Measurements from ENCODE around the gene METAP2.

Gene METAP2

DNA sequence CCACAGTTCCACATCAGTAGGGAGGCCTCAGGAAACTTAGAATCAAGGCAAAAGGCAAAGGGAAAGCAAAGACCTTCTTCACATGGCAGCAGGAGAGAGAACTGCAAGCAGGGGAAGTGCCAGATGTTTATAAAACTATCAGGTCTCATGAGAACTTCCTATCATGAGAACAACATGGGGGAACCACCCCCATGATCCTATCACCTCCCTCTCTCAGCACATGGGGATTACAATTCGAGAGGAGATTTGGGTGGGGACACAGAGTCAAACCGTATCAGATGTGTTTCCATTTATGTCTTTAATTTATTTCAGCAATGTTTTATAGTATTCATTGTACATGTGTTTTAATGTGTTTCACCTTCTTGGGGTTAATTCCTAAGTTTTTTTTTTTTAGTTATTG is 25.8 kb downstream of the METAP2 start:
- no peak for DNase-seq (ENCODE audit: insufficient read length, low spot score)
- TF ChIP-seq, protein P1, sequence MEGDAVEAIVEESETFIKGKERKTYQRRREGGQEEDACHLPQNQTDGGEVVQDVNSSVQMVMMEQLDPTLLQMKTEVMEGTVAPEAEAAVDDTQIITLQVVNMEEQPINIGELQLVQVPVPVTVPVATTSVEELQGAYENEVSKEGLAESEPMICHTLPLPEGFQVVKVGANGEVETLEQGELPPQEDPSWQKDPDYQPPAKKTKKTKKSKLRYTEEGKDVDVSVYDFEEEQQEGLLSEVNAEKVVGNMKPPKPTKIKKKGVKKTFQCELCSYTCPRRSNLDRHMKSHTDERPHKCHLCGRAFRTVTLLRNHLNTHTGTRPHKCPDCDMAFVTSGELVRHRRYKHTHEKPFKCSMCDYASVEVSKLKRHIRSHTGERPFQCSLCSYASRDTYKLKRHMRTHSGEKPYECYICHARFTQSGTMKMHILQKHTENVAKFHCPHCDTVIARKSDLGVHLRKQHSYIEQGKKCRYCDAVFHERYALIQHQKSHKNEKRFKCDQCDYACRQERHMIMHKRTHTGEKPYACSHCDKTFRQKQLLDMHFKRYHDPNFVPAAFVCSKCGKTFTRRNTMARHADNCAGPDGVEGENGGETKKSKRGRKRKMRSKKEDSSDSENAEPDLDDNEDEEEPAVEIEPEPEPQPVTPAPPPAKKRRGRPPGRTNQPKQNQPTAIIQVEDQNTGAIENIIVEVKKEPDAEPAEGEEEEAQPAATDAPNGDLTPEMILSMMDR (IDR thresholded peaks at IDR 0.05; ENCODE audit: insufficient read depth, missing control alignments), result no peak
- FAIRE-seq, result no peak

DNA sequence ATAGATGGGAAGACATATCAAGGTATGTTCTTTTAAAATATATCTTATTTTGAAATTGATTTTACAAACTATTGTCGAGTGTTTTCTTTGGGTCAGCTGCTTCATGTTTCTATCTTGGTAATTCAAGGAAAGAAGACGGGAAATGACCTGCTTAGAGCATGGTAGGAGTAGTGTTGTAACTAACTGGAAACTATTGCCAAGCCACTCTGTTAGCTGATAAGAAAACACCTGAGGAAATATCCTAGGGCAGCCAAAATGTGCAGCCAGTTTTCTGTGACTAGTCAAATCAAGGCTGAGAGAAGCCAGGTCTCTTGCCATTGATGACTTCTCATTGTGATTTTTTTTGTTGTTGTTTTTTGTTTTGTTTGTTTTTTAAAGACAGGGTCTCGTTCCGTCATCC is 30.2 kb downstream of the METAP2 start:
- TF ChIP-seq, protein P1 (IDR thresholded peaks at IDR 0.05; ENCODE audit: insufficient read depth, missing control alignments), result no peak
- DNase-seq (ENCODE audit: insufficient read length, low spot score) (no peak), FAIRE-seq (no peak)

GRCh38 chr12:95505039-95505438 is 31.1 kb downstream of the METAP2 start:
- TF ChIP-seq, protein P1 (IDR thresholded peaks at IDR 0.05; ENCODE audit: insufficient read depth, missing control alignments), result no peak
- FAIRE-seq (no peak), DNase-seq (ENCODE audit: insufficient read length, low spot score) (no peak)

DNA sequence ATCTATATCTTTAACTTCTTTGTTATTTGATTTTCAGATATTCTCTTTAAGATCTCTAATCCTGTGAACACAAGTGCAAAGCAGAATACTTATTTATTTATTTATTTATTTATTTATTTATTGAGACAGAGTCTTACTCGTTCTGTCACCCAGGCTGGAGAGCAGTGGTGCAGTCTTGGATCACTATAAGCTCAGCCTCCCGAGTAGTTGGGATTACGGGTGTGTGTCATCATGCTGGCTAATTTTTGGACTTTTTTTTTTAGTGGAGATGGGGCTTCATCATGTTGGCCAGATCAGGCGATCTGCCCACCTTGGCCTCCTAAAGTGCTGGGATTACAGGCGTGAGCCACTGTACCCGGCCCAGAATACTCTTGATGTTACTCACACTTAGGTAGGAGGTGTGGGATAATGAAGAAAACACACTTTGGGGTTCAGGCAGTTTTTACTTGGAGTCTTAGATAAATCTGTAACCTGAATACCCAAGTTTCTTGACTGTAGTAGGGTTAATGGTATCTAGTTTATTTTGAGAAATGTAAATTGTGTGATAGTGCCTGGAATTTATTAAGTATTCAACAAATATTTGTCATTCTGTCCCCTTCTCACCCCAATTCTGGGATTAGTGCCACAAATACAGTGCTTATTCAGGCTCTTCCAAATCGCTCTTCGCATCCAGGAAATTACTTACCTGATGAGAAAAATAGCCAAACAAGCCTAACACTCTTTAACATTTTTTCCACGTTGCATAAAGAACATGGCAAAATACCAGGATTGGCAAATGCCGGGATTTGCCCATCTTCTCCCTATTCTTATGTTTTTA is 33.0 kb downstream of the METAP2 start:
- TF ChIP-seq, protein P1 (IDR thresholded peaks at IDR 0.05; ENCODE audit: insufficient read depth, missing control alignments), result no peak
- FAIRE-seq (no peak), DNase-seq (ENCODE audit: insufficient read length, low spot score) (no peak)

DNA sequence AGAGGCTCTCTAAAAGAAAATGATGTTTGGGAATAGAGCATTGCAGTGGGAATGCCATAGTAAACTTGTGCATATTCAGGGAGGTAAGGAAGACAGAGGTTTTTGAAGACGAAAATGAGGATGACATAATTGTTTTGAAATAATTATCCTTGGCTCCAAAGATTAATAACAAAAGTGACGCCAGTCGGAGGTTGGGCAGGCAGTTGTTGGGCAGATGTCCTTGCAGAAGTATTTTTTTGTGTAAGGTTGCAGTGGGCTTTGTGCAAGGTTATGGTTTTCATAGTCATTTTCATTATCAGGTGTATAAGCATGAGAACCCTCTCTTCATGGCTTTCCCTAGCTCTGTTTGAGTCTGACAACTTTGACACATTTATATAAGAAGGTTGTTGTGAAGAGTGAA is 35.3 kb downstream of the METAP2 start:
- TF ChIP-seq, protein P1 (IDR thresholded peaks at IDR 0.05; ENCODE audit: insufficient read depth, missing control alignments), result no peak
- FAIRE-seq, result no peak
- DNase-seq (ENCODE audit: insufficient read length, low spot score), result no peak

GRCh38 chr12:95511977-95512376 is 38.0 kb downstream of the METAP2 start:
- DNase-seq (ENCODE audit: insufficient read length, low spot score) (no peak), FAIRE-seq (no peak)
- TF ChIP-seq, protein P1 (IDR thresholded peaks at IDR 0.05; ENCODE audit: insufficient read depth, missing control alignments), result no peak

- DNase-seq (ENCODE audit: insufficient read length, low spot score), result no peak
- no peak for FAIRE-seq
- TF ChIP-seq, protein P1 (IDR thresholded peaks at IDR 0.05; ENCODE audit: insufficient read depth, missing control alignments), result no peak
Observed at GRCh38 chr12:95513599-95513998, 39.6 kb downstream of the METAP2 start.

Data from D721Med (cell line).